Hepatocyte (in vitro differentiated cells): Measurements from ENCODE around the gene COMMD6.

ENCODE experiments used
- CTCF ChIP-seq: fragments of 200-600 bp; sonication (generic); IDR thresholded peaks from 2 replicates; pipeline ENCODE4 v1.5.1; 2016; ENCODE audit warnings: antibody characterized with exemption, mild to moderate bottlenecking; ENCODE audit not compliant: poor library complexity
- EZH2 ChIP-seq: fragments of 200-600 bp; sonication (generic); IDR thresholded peaks from 2 replicates; pipeline ENCODE4 v1.6.1; 2016; ENCODE audit warnings: antibody characterized with exemption, mild to moderate bottlenecking, borderline replicate concordance
- EZH2phosphoT487 ChIP-seq: fragments of 200-600 bp; sonication (generic); IDR thresholded peaks from one replicate; pipeline ENCODE4 v1.6.1; 2018; ENCODE audit warnings: antibody characterized with exemption, mild to moderate bottlenecking, low read depth, moderate library complexity; ENCODE audit not compliant: unreplicated experiment, severe bottlenecking

- TF ChIP-seq CTCF = no peak
- TF ChIP-seq EZH2phosphoT487 = no peak
- no peak for TF ChIP-seq EZH2
Measured at GRCh38 chr13:75495938-75496337, 41.7 kb downstream of the COMMD6 start.
